ENCODE data around the gene MARCHF10.

DNA sequence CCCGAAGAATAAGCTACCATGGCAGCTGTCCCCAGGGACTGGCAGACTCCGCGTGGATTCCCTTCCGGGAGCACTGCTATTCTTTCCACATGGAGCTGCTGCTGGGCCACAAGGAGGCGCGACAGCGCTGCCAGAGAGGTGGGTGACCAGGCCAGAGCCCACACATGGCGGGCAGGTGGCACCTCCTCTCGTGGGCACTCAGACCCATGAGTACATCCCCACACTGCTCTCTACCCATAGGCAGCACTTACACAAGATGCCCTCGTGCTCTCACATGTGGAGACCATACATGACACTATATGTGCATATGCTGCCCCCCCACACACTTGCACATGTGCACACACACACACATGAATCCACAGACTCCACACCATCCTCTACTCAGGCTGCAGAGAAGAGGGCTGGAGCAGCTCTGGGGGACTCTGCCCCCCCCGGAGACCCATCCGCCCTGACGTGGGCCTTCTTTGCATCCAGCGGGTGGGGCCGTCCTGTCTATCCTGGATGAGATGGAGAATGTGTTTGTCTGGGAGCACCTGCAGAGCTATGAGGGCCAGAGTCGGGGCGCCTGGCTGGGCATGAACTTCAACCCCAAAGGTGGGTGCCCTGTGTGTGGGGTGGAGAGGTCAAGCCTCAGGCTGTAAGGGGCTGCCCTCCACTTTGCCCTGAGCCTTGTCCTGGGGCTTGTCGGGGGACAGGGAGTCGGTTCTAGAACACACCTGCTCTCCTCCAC, 117.8 kb downstream of the MARCHF10 start:
- TF ChIP-seq, protein P1, sequence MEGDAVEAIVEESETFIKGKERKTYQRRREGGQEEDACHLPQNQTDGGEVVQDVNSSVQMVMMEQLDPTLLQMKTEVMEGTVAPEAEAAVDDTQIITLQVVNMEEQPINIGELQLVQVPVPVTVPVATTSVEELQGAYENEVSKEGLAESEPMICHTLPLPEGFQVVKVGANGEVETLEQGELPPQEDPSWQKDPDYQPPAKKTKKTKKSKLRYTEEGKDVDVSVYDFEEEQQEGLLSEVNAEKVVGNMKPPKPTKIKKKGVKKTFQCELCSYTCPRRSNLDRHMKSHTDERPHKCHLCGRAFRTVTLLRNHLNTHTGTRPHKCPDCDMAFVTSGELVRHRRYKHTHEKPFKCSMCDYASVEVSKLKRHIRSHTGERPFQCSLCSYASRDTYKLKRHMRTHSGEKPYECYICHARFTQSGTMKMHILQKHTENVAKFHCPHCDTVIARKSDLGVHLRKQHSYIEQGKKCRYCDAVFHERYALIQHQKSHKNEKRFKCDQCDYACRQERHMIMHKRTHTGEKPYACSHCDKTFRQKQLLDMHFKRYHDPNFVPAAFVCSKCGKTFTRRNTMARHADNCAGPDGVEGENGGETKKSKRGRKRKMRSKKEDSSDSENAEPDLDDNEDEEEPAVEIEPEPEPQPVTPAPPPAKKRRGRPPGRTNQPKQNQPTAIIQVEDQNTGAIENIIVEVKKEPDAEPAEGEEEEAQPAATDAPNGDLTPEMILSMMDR (IDR thresholded peaks at IDR 0.05) = no peak
- TF ChIP-seq EZH2 (IDR thresholded peaks at IDR 0.05) = no peak
- TF ChIP-seq EZH2phosphoT487 (IDR thresholded peaks at IDR 0.05) = no peak

Measured in neural progenitor cell (in vitro differentiated cells).